ENCODE data around the gene SMIM38.
"Not testable (repeated sequence)": the region's sequence is repeated elsewhere in the genome, so short reads cannot be mapped to it uniquely, and the experiment has no call there.

SMIM38 gene

GRCh38 chr11:69122630-69123431 is 32.9 kb upstream of the SMIM38 start:
- no peak for DNase-seq

GRCh38 chr11:69123593-69124545 is 31.9 kb upstream of the SMIM38 start:
- DNase-seq = no peak

GRCh38 chr11:69125861-69126260 is 29.9 kb upstream of the SMIM38 start:
- DNase-seq = no peak

DNA sequence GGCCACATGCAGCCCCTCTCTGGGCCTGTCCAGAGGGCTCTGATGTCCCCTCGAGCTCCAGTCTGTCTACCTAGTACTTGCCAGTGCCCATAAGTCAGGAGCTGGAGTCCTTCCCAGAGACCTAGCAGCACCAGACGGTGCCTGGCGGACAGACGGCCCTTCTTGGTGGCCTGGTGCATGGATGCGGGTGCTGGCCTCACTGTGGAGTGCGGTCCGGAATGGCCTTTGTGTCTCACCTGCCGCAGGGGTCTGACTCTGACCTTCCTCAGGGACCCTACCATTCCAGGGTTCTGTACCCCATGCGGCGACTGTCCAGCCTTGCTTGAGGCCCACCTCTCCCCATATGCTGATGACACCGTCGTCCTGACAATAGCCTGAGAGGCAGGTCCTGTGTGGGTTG is 29.4 kb upstream of the SMIM38 start:
- DNase-seq = no peak

DNA sequence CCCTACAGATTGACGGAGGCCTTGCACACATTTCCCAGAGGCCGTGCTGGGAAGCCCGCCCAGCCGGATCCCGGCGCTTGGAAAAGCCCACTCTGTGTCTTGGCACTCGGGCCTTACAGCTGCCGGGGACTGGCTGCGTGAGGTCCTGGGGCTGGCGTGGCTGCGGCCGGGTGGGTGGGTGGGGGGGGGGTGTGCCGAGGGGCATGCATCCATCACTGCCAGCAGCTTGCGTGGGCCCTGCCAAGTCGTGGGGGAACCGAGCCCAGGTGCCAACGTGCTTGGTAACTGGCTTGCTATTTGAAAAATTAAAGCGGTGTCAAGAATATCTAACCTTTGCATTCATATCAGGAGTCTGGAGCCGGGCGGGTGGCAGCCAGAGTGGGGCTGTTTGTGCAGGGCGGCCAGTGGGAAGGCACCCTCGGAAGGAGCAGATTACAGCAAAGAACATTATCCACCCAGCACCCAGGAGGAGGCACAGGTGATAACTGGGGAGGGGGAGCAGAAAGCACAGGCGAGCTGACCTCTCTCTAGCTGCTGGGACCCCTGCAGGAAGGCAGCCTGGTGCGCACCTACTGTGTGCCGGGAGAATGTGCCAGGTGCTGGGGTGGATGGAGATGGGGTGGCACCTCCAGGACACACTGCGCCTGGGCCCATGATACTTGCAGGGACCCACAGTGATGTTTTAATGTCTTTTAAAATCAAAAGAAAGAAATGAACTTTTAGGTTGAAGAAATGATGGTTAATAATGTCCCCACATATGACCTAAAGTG is 28.5 kb upstream of the SMIM38 start:
- DNase-seq = no peak

- DNase-seq = no peak
Observed at GRCh38 chr11:69127884-69128283, 27.9 kb upstream of the SMIM38 start.

- DNase-seq = no peak
Observed at GRCh38 chr11:69129053-69129452, 26.7 kb upstream of the SMIM38 start.

DNA sequence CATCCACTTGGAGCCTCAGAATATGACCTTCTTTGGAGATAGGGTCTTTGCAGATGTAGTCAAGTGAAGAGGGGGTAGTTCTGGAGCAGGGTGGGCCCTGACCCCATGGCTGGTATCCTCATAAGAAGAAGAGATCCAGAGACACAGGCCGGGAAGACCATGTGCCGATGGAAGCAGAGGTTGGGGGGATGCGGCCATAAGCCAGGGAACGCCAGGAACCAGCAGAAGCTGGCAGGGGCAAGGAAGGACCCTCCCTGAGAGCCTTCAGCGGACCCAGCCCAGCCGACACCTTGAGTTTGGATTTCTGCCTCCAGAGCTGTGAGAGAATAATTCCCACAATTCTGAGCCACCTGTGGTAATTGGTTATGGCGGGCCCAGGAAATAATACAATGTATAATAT is 26.1 kb upstream of the SMIM38 start:
- no peak for DNase-seq

DNA sequence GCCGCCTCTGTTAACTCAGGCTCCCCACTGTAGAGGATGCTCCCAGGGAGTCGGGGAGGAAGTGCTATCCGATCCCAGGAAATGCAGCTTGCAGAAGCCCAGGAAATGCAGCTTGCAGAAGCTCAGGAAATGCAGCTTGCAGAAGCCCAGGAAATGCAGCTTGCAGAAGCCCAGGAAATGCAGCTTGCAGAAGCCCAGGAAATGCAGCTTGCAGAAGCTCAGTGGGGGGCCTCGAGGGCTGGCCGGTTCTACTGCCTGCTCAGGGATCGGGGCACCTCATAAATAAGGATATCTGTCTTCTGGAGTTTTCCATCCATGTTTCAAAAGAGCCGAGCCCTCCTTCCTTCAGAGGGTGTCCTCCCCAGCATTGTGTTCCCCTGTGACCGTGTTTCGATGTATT is 25.1 kb upstream of the SMIM38 start:
- no peak for DNase-seq

DNA sequence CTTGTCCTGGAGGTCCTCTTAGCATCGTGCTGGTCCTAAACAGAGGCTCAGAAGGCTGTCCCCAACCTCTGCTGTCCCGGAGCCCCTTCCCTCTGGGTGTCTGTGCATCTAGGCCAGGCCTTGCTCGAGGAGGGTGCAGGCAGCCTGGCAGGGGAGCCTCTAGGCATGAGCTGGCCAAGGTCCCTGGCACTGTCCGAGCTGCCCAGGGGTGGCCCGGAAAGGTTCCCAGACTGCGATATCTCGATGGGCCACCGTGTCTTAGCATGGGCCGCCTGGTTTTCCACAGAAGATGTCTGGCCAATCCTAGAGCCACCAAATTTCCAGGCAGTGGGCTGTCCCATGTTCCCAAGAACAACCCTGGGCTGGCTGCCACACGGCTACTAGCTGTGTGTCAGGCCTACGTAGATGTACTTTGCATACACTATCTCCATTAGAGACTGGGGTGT is 24.6 kb upstream of the SMIM38 start:
- no peak for DNase-seq

DNA sequence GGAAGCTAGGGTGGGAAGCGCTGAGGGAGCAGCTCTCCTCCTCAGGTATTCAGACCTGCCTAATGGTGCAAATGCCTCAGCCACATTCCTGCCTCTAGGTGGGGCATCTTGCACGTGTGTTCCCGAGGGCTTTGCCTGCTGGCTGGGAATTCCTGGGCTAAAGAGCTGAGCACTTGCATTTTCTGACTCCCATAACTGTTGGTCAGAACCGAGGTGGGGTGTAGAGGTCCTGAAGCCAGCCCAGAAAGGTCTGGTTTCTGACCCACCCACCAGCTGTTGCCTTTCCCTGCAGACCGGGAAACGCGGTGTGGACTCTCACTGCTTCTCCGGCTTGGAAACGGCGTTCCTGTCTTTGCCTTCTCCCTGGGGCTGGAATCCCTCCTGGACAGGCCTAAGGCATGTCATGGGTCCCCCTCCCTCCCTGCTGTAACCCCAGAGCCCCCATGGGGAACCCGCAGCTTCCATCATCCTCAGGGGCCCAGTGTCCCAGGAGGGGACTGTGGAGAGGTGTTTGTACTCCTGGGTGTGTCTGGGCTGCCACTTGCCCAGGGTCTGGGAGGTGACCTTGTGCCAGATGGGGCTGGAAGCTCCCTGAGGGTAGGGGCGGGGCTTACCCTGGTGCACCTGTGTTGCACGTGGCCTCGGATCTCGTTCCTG is 24.0 kb upstream of the SMIM38 start:
- DNase-seq = no peak

DNA sequence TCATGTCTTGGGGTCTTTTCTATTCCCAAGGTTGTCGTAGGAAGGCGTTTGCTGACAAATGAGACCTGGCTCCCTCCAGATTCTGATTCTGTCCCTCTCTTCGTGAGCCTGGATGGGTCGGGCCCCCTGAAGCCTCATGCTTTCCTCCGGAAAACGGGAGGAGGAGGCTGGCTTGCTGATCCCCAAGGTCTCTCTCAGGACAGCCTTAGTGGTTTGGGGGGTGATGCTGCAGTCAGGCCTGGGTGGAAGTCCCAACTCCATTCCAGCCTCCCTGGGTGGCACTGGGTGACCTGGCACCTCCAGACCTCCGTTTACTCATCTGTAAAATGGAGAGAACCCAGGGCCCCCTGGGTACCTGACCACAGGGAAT is 23.4 kb upstream of the SMIM38 start:
- no peak for DNase-seq

DNA sequence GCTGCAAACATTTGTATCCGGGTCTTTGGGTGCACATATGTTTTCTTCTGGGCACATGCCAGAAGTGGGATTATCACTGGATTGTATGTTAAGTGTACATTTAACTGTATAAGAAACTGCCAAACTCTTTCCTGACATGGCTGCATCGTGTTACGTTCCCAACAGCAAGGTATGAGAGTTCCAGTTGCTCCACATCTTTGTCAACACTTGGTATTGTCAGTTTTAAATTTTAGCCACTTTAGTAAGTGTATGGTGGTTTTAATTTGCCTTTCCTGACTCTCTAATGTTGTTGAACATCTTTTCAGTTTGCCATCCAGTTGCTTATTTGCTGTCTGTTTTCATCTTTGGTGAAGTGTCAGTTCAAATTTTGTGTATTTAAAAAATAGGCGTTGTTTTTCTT is 22.5 kb upstream of the SMIM38 start:
- DNase-seq = no peak

GRCh38 chr11:69134182-69134581 is 21.6 kb upstream of the SMIM38 start:
- not testable (repeated sequence) for DNase-seq

DNA sequence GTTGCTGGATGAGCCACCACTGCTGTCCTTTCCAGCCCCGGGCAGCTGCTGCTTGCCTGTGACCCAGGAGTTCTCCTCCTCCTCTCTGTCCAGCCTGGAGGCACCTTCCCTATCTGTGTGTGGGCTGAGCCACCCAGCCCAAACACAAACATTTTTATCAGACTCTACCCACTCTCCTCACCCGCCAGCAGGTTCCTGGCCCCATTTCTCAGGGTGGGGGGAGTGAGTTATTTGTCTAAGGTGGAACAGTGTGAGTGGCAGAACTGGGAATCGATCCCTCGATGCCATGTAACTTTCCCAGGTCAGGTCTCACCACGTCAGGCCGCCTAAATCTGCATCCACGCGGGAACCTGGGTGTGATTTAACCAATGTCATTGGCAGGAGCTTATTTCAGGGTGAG is 20.8 kb upstream of the SMIM38 start:
- DNase-seq = no peak

GRCh38 chr11:69135420-69136363 is 20.0 kb upstream of the SMIM38 start:
- DNase-seq = no peak

- DNase-seq = no peak
Observed at GRCh38 chr11:69136471-69136870, 19.3 kb upstream of the SMIM38 start.

DNA sequence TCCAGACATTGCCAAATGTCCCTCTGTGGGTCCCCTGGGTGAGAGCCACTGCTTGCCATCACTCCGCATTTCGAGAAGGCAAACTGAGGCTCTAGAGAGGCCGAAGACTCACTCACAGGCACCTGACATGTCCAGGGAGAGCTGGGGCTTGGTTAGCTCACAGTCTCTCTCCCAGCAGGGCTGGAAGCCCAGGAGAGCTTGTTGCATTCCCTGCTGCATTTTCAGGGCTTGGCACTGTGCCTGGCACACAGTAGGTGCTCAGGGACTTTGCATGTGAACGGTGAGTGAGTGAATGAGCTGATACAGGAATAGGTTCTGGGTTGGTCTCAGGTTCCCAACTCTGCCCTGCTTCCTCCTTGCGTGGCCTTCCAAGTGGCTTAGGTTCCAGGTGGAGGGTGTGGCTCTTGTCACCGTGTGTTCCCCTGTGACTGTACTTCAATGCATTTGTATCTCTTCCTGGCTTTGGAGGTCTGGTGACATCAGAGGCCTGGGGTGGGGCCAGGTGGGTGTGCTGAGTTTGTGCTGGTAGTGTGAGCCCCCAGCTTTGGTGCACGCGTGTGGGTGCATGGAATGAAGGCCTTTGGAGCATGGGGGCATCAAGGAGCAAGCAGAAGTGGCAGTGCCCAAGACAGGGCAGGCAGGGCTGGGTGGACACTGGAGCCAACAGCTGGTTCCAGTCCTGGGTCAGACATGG is 18.4 kb upstream of the SMIM38 start:
- no peak for DNase-seq

DNA sequence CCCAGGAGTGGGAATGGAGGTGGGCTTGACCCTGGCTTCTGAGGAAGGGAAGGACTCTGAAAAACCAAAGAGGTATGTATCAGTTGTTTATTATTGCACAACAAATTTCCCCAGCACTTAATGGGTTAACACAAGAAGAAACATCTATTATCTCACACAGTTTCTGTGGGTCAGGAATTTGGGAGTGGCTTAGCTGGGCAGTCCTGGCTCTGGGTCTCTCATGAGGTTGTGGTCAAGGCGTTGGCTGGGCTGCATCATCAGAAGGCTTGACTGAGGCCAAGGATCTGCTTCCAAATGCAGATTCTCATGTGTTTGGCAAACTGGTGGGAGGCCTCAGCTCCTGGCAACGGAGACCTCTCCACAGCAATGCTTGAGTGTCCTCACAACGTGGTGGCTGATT is 17.5 kb upstream of the SMIM38 start:
- no peak for DNase-seq

DNA sequence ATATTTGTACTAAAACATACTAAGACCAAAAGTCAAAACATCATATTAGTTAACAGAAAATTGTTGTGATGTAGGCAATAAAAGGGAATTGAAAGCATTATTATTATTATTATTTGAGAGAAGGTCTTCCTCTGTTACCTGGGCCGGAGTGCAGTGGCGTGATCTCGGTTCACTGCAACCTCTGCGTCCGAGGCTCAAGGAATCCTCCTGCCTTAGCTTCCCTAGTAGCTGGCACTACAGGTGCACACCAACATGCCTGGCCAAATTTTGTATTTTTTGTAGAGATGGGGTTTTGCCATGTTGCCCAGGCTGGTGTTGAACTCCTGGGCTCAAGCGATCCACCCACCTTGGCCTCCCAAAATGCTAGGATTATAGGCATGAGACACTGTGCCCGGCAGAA is 15.6 kb upstream of the SMIM38 start:
- DNase-seq = not testable (repeated sequence)

- DNase-seq = no peak
Observed at GRCh38 chr11:69140635-69141034, 15.1 kb upstream of the SMIM38 start.

Measured in DMS79 (cell line).